ENCODE measurements around the gene KRR1.
A peak's percentile ranks its signal among the peaks of the same experiment; 100 is the strongest.

KRR1 gene

GRCh38 chr12:75511116-75512048 lies at the start of gene KRR1:
KRR1 (minus strand) TSS chr12:75511609; CDS start chr12:75511597, 12 bp downstream.
- DNase-seq (ENCODE audit: insufficient read length, low spot score) (peak; percentile 39), FAIRE-seq (peak; percentile 100)

- DNase-seq (ENCODE audit: insufficient read length, low spot score) (no peak), FAIRE-seq (peak; percentile 11)
These were observed 48.8 kb upstream of the KRR1 start for GRCh38 chr12:75560167-75560566.

GRCh38 chr12:75558287-75558686 lies 46.9 kb upstream of the KRR1 start:
- FAIRE-seq (no peak), DNase-seq (ENCODE audit: insufficient read length, low spot score) (no peak)

- DNase-seq (ENCODE audit: insufficient read length, low spot score) (no peak), FAIRE-seq (no peak)
These were observed 45.0 kb upstream of the KRR1 start for GRCh38 chr12:75556311-75556899.

- DNase-seq (ENCODE audit: insufficient read length, low spot score) (no peak), FAIRE-seq (no peak)
These were observed 43.1 kb upstream of the KRR1 start for GRCh38 chr12:75554556-75554880.

DNA sequence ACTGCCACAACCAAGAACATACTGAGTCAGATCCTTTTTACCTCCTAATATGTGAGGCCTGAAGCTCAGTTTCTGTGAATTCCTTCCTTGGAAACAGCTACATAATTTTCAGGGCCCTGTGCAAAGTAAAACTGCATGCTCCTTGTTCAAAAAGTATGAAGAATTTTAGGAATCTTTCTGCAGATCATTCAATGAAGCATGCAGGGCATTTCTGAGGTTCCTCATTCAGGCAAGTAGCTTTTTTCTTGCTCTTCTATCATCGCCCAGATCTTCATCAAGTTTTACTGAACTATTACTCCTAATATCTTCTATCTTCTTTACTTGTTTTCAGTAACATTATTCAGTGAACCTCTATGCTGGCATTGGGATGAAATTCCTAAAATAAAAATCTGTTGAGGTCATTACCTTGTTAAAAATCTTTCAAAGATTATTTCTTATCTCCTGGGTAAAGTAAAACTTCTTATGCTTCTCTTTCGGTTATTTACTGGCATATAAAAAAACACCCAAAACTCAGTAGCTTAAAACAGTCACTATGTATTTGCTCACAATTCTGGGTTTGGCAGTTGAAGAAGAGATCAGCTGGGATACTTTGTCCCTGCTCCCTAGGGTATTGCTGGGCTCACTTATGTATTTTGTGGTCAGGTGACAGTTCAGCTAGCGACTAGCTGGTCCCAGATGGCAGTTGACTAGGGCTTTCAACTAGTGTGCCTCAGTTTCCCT lies 42.6 kb upstream of the KRR1 start:
- DNase-seq (ENCODE audit: insufficient read length, low spot score) (no peak), FAIRE-seq (no peak)

GRCh38 chr12:75553398-75553797 lies 42.0 kb upstream of the KRR1 start:
- FAIRE-seq (no peak), DNase-seq (ENCODE audit: insufficient read length, low spot score) (no peak)

DNA sequence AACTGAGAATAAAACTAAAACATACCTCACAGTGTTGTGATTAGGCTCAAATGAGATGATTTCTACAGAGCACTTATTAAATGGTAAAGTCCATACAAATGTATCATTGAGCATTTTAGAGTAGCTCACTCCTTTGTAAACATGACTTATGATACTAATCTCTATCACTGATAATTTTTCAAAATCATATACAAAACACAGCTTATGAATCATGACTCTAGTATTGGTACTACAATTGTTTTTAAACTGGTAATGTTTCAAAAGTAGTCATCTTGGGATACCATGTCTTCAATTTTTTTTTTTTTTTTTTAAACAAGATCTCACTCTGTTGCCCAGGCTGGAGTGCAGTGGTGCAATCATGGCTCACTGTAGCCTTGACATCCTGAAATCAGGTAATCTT lies 40.1 kb upstream of the KRR1 start:
- no peak for DNase-seq (ENCODE audit: insufficient read length, low spot score)
- FAIRE-seq: no peak

DNA sequence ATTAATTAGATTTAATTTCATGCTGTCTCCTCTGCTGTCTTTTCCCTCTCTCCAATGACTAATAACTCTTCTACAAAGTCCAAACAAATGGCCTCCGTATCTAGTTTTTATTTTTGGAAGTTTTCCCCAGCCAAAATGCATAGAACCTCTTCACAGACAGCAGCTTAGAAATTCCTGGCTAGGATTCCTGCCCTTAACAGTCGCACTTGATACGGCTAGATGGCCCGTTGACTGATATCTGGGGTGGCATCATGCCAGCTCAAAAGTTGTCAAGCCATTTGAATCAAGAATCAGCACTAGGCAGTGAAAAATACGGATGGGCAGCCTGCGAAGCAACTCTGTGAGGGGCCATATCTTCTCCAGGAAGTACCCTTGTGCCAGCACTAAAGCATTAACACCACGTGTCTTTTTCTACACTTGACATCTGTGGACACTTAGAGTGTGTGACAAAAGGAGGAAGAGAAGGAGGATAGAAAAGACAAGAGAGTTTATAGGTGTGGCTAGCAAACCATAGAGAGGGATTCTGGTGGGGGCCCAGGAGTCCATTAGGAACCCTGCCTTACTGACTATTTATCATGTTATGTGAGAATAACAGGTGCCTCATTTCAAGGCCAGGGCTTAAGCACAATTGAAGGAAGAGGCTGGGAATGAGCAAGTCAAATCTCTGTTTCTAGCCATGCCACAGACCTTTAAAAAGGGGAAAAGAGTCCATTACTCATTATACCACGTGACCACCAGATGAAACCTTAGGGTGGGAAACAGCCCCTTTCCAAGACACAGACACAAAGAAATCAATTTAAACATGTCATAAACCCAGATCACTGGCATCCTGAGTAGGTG lies 39.2 kb upstream of the KRR1 start:
- FAIRE-seq (no peak), DNase-seq (ENCODE audit: insufficient read length, low spot score) (no peak)

GRCh38 chr12:75549989-75550388 lies 38.6 kb upstream of the KRR1 start:
- DNase-seq (ENCODE audit: insufficient read length, low spot score) (no peak), FAIRE-seq (no peak)

GRCh38 chr12:75548879-75549278 lies 37.5 kb upstream of the KRR1 start:
- DNase-seq (ENCODE audit: insufficient read length, low spot score): no peak
- no peak for FAIRE-seq

GRCh38 chr12:75545636-75546035 lies 34.2 kb upstream of the KRR1 start:
- no peak for FAIRE-seq
- no peak for DNase-seq (ENCODE audit: insufficient read length, low spot score)

DNA sequence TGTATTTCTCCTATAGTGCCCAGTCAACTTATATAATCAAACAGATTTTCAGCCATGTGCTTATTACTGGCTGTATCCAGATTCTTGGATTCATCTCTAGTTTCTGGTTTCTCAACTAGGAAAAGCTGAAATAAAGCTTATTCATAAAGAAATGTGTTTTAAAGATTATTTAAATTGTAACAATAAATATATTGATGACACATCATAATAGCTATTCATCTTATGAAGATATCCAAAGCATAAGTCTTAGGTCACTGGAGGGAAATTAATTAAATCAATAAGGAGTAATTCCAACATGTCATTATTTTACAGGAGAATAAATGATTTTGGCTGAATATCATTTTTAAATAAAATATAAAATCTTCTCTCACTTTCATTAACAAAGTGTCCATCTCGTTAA lies 32.1 kb upstream of the KRR1 start:
- FAIRE-seq (no peak), DNase-seq (ENCODE audit: insufficient read length, low spot score) (no peak)

DNA sequence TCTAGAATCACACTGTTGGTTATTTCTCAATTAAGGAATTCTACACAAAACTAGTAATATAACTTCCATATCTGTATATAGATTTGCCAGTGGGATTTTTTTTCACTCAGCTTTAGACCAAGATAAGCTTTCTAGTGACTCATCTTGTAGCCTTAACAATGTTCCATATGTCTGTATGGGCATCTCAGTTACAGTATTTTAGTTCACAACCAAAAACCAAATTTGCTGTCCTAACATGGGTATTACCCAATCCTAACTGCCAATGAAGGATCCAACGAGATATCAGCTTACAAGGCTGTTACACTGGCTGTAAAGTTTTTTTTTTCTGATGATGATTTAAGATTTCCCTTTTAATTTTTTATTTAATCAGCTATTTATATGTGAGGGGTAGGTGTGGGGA lies 31.5 kb upstream of the KRR1 start:
- no peak for DNase-seq (ENCODE audit: insufficient read length, low spot score)
- no peak for FAIRE-seq

GRCh38 chr12:75539889-75540288 lies 28.5 kb upstream of the KRR1 start:
- FAIRE-seq: no peak

DNA sequence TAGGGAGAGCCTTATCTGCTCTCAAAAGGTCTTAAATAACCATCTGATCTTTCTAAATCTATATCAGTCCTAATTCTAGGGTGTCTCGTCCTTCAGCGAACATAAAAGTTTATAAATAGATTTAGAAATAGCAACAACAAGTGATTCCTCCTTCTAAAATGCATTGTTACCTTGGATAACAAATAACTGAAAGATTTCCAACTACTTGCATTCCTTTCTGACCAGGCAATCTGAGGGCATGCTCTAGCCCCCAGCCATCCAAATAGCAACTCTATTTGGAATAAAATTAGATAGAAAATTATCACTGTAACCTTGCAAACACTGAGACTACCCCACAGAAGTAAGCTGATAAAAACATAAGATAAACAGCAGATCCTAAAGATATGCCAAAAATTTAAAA lies 21.8 kb upstream of the KRR1 start:
- FAIRE-seq: no peak
- no peak for DNase-seq (ENCODE audit: insufficient read length, low spot score)

More at GRCh38 chr12:75539889-75540288, 28.5 kb upstream of the KRR1 start:
- no peak for DNase-seq (ENCODE audit: insufficient read length, low spot score)

GRCh38 chr12:75529826-75530225 lies 18.4 kb upstream of the KRR1 start:
- no peak for DNase-seq (ENCODE audit: insufficient read length, low spot score)
- no peak for FAIRE-seq

DNA sequence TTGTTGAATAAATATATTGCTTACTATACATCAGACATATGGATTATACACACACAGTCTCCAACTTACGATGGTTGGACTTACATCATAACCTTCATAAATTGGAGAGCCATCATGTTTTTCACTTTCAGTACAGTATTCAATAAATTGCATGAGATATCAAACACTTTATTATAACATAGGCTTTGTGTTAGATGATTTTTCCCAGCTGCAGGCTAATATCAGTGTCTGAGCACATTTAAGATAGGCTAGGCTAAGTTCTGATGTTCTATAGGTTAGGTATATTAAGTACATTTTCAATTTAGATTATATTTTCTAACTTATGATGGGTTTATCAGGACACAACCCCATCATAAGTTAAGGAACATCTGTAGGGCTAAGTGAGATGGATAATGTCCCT lies 17.9 kb upstream of the KRR1 start:
- FAIRE-seq: no peak
- no peak for DNase-seq (ENCODE audit: insufficient read length, low spot score)

DNA sequence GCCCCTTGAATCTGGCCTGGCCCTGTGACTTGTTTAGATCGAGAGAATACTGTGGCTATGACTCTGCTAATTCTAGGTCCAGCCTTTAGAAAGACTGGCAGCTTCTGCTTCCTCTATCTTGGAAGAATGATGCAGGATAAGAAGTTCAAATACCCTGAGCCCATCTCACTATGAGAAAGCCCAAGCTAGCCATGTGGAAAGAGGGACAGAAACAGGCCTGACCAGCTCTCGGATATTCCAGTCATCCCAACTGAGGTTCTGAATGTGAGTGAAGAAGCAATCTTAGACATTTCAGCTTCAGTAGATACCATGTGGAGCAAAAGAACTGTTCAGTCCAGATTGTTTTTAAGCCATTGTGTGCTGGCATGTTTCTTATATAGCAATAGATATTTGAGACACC lies 17.3 kb upstream of the KRR1 start:
- DNase-seq (ENCODE audit: insufficient read length, low spot score) (no peak), FAIRE-seq (no peak)

- DNase-seq (ENCODE audit: insufficient read length, low spot score) (no peak), FAIRE-seq (no peak)
These were observed 16.9 kb upstream of the KRR1 start for GRCh38 chr12:75528272-75528671.

All from GM19239 (cell line).